Peyer's patch (tissue), 4 donors: ENCODE measurements around the gene ZNF841. TPM values are rescaled to one million over a fixed set of nuclear protein-coding genes. Genes with fewer than 3 reads are reported as not detected.
"Not testable (repeated sequence)": the region's sequence is repeated elsewhere in the genome, so short reads cannot be mapped to it uniquely, and the experiment has no call there.

ENCODE experiments used
- DNase-seq, 3 donors: peaks; one replicate each; pipeline ENCODE4 v3.0.0-alpha.2; 2017 to 2019
- H3K27ac ChIP-seq, 4 donors: fragments of 200-600 bp; sonication (generic); one replicate each; pipeline ENCODE4 v1.5.1; 2016 to 2019
- H3K27me3 ChIP-seq, 2 donors: fragments of 200-600 bp; sonication (generic); one replicate each; pipeline ENCODE4 v1.5.1; 2019
- H3K36me3 ChIP-seq, 3 donors: fragments of 200-600 bp; sonication (generic); one replicate each; pipeline ENCODE4 v1.5.1; 2016 to 2019
- H3K4me1 ChIP-seq, 4 donors: fragments of 200-600 bp; sonication (generic); one replicate each; pipeline ENCODE4 v1.5.1; 2016 to 2019
- H3K4me3 ChIP-seq, 4 donors: fragments of 200-600 bp; sonication (generic); 1 replicate in 3 of 4; 2 replicates in 1 of 4; pipeline ENCODE4 v1.5.1; 2016 to 2019; ENCODE audit warnings: mild to moderate bottlenecking in 1 of 4
- H3K9me3 ChIP-seq, 4 donors: fragments of 200-600 bp; sonication (generic); one replicate each; pipeline ENCODE4 v1.5.1; 2016 to 2019; ENCODE audit warnings: mild to moderate bottlenecking in 1 of 4
- POLR2A ChIP-seq, 2 donors: fragments of 450-650 bp; IDR thresholded peaks; one replicate each; pipeline ENCODE4 v1.5.1; 2017; ENCODE audit warnings: antibody characterized with exemption in 2 of 2, mild to moderate bottlenecking in 2 of 2, moderate library complexity in 2 of 2
- small RNA-seq, 2 donors: library from RNA; depleted of rRNA; stranded (forward); fragments of <200 nt; gene quantifications; one replicate each; pipeline ENCODE3, GENCODE V24; 2016
- total RNA-seq, 4 donors: library from RNA; depleted of rRNA; stranded (reverse); fragments of >200 nt; gene quantifications; one replicate each; pipeline ENCODE4 v1.1.0, GENCODE V29; 2016
- TF ChIP-seq, protein P1 (sequence below), 6 experiments: fragments of 450-650 bp in 4 of 6; fragments of 200-600 bp in 2 of 6; sonication (generic) in 1 of 6; IDR thresholded peaks; one replicate each; pipeline ENCODE4 v1.5.1; 2017 to 2019; ENCODE audit warnings: antibody characterized with exemption in 6 of 6, mild to moderate bottlenecking in 3 of 6, moderate library complexity in 1 of 6

The ZNF841 gene
- total RNA-seq, 4 donors from 2014 or later: 18.4 to 56.9 (median 24.5) TPM

GRCh38 chr19:52028780-52029123 is 66.8 kb downstream of the ZNF841 start:
- Histone ChIP-seq H3K4me1 (peaks cover 0 to 8% (median 2%) of the 10 kb centered on the region in 4 donors), H3K27ac (peak overlapping the region; percentile 86 to 90 (median 87)), H3K27me3 (no peaks in the 10 kb centered on the region), H3K9me3 (peaks cover 0 to 66% (median 9%) of the 10 kb centered on the region in 4 donors), H3K36me3 (peaks cover 0 to 33% (median 0%) of the 10 kb centered on the region in 3 donors), H3K4me3 (peak overlapping the region; percentile 69 to 91 (median 82))
- TF ChIP-seq, protein P1, sequence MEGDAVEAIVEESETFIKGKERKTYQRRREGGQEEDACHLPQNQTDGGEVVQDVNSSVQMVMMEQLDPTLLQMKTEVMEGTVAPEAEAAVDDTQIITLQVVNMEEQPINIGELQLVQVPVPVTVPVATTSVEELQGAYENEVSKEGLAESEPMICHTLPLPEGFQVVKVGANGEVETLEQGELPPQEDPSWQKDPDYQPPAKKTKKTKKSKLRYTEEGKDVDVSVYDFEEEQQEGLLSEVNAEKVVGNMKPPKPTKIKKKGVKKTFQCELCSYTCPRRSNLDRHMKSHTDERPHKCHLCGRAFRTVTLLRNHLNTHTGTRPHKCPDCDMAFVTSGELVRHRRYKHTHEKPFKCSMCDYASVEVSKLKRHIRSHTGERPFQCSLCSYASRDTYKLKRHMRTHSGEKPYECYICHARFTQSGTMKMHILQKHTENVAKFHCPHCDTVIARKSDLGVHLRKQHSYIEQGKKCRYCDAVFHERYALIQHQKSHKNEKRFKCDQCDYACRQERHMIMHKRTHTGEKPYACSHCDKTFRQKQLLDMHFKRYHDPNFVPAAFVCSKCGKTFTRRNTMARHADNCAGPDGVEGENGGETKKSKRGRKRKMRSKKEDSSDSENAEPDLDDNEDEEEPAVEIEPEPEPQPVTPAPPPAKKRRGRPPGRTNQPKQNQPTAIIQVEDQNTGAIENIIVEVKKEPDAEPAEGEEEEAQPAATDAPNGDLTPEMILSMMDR (IDR thresholded peaks at IDR 0.05): no peak
- TF ChIP-seq POLR2A (IDR thresholded peaks at IDR 0.05): no peak
- DNase-seq: no peak

DNA sequence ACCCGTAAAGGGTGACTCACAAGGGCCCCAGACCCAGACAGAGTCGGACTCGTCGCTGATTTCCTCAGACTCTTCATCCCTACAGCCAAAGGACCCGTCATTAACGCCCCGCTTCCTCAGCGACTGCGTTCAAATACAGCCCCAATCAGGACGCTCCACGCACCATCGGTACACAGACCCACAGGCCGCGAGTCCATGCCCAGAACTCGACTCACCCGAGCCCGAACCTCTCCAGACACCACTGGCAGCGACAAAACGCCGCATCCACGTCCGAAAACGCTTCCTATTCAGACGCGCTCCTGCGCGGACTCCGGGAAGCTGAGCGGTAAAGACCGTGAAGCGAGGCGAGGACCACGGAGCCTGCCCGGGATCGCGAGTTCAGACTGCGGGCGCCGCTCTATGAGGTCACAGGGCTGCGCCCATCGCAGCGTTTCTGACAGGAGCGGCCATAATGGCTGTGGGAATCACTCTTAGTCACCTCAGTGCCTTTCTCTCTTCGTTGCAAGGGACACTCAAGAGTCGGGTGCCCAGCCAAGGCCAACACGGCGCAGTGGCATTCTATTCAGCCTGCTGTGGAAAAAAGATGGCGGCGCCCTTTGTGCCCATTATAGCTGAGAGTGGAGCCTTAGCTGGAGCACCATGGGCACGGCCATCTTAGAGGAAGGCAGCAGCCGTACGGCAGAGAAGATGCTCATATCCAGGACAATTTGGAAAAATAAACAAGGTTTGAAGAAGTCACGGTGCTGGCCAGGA is 67.4 kb downstream of the ZNF841 start, which contains the start of gene ZNF614:
TSS of gene ZNF614 (minus strand) at position 353 of the 753 bp plus-strand sequence. CDS start 2,634 bp downstream, outside the sequence.
- Histone ChIP-seq H3K9me3 (peaks cover 0 to 66% (median 7%) of the 10 kb centered on the region in 4 donors), H3K4me1 (peaks cover 0 to 8% (median 2%) of the 10 kb centered on the region in 4 donors), H3K4me3 (peak within 1 kb of the TSS; percentile 69 to 91 (median 82)), H3K36me3 (peaks cover 0 to 33% (median 4%) of the 10 kb centered on the region in 3 donors), H3K27ac (peak within 1 kb of the TSS; percentile 86 to 90 (median 87)), H3K27me3 (no peaks in the 10 kb centered on the region)
- peak; percentile 41 to 48 for TF ChIP-seq POLR2A (IDR thresholded peaks at IDR 0.05)
- TF ChIP-seq, protein P1 (IDR thresholded peaks at IDR 0.05): no peak
- DNase-seq: peak; percentile 84 to 94 (median 90)

DNA sequence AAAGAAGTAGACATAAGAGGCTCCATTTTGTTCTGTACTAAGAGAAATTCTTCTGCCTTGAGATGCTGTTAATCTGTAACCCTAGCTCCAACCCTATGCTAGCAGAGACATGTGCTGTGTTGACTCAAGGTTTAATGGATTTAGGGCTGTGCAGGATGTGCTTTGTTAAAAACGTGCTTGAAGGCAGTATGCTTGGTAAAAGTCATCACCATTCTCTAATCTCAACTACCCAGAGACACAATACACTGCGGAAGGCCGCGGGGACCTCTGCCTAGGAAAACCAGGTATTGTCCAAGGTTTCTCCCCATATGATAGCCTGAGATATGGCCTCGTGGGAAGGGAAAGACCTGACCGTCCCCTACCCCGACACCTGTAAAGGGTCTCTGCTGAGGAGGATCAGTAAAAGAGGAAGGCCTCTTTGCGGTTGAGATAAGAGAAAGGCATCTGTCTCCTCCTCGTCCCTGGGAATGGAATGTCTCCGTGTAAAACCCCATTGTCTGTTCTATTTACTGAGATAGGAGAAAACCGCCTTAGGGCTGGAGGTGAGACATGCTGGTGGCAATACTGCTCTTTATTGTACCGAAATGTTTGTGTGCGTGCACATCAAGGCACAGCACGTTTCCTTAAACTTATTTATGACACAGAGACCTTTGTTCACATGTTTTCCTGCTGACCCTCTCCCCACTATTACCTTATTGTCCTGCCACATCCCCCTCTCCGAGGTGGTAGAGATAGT is 69.1 kb downstream of the ZNF841 start:
- H3K27ac ChIP-seq, DNase-seq, H3K4me3 ChIP-seq, H3K4me1 ChIP-seq, H3K27me3 ChIP-seq: not testable (repeated sequence)
- H3K36me3 ChIP-seq: peaks cover 0 to 50% (median 4%) of the 10 kb centered on the region in 3 donors
- H3K9me3 ChIP-seq: peaks cover 0 to 63% (median 10%) of the 10 kb centered on the region in 4 donors

- H3K27ac ChIP-seq, H3K4me1 ChIP-seq, DNase-seq, H3K4me3 ChIP-seq, H3K27me3 ChIP-seq: not testable (repeated sequence)
- H3K36me3 ChIP-seq: peaks cover 0 to 70% (median 4%) of the 10 kb centered on the region in 3 donors
- peaks cover 0 to 64% (median 23%) of the 10 kb centered on the region in 4 donors for H3K9me3 ChIP-seq
These were observed 71.1 kb downstream of the ZNF841 start for GRCh38 chr19:52024478-52024877.

DNA sequence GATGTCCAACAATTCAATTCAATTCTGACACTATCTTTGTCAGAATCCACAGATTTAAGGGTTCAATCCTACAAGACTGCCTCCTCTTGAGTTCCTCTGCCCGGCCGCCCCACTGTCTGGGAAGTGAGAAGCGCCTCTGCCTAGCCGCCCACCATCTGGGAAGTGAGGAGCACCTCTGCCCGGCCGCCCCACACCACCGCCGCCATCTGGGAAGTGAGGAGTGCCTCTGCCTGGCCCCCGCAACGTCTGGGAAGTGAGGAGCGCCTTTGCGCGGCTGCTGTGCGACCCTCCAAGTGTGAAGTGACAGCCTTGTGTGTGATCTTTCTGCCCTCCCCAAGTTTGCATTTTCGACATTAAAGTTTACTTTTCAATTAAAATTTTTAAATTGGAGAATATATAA is 73.4 kb downstream of the ZNF841 start:
- Histone ChIP-seq H3K36me3 (peaks cover 0 to 93% (median 9%) of the 10 kb centered on the region in 3 donors), H3K27ac (no peak overlapping the region), H3K4me1 (peaks cover 0 to 2% (median 0%) of the 10 kb centered on the region in 4 donors), H3K4me3 (no peak overlapping the region), H3K9me3 (peaks cover 0 to 87% (median 28%) of the 10 kb centered on the region in 4 donors), H3K27me3 (no peaks in the 10 kb centered on the region)
- DNase-seq: no peak
- TF ChIP-seq, protein P1 (IDR thresholded peaks at IDR 0.05): no peak
- TF ChIP-seq POLR2A (IDR thresholded peaks at IDR 0.05): no peak

GRCh38 chr19:52020506-52020905 is 75.1 kb downstream of the ZNF841 start:
- Histone ChIP-seq H3K9me3 (peaks cover 0 to 95% (median 29%) of the 10 kb centered on the region in 4 donors), H3K4me1 (no peaks in the 10 kb centered on the region), H3K36me3 (peaks cover 8 to 100% (median 18%) of the 10 kb centered on the region in 3 donors), H3K27me3 (no peaks in the 10 kb centered on the region), H3K27ac (no peak overlapping the region), H3K4me3 (no peak overlapping the region)
- TF ChIP-seq POLR2A (IDR thresholded peaks at IDR 0.05): no peak
- TF ChIP-seq, protein P1 (IDR thresholded peaks at IDR 0.05): no peak
- no peak for DNase-seq

Small RNAs within 50 kb of the gene (small RNA-seq; reads per million reads assigned to genes)
- gene RPL37P23: 0 reads per million in 2 donors

Other genes with a start within 250 kb of the ZNF841 start
- 10 to 100 TPM; 10.7 to 66.8 (median 26.1) TPM for gene ZNF577, start 207.8 kb downstream of the ZNF841 start, total RNA-seq
- gene ZNF649, start 190.7 kb downstream of the ZNF841 start, total RNA-seq: 10 to 100 TPM in 1 of 4 donors, 1 to 10 TPM in 3; 3.5 to 12.4 (median 9.4) TPM
- gene ZNF613, start 168.3 kb downstream of the ZNF841 start, total RNA-seq: 1 to 10 TPM; 2.4 to 9.8 (median 6.0) TPM
- gene ZNF350, start 108.9 kb downstream of the ZNF841 start, total RNA-seq: 10 to 100 TPM; 10.3 to 48.7 (median 17.8) TPM
- gene ZNF615, start 87.6 kb downstream of the ZNF841 start, total RNA-seq: 10 to 100 TPM in 3 of 4 donors, 1 to 10 TPM in 1; 6.5 to 14.0 (median 10.0) TPM
- gene ZNF614, start 67.4 kb downstream of the ZNF841 start, total RNA-seq: 1 to 10 TPM; 2.5 to 5.1 (median 3.6) TPM
- gene ZNF432, start 46.9 kb downstream of the ZNF841 start, total RNA-seq: 10 to 100 TPM in 3 of 4 donors, 1 to 10 TPM in 1; 5.8 to 19.0 (median 12.0) TPM
- gene ZNF616, start 44.2 kb upstream of the ZNF841 start, total RNA-seq: 1 to 10 TPM; 4.9 to 9.9 (median 5.3) TPM
- gene ZNF836, start 75.9 kb upstream of the ZNF841 start, total RNA-seq: 10 to 100 TPM in 1 of 4 donors, 1 to 10 TPM in 3; 7.0 to 11.9 (median 9.2) TPM
- gene PPP2R1A, start 94.3 kb upstream of the ZNF841 start, total RNA-seq: 100 to 1,000 TPM; 198 to 284 (median 234) TPM
- 10 to 100 TPM in 1 of 4 donors, 1 to 10 TPM in 3; 4.0 to 15.7 (median 7.0) TPM for gene ZNF766, start 173.8 kb upstream of the ZNF841 start, total RNA-seq
- 10 to 100 TPM in 3 of 4 donors, 1 to 10 TPM in 1; 6.0 to 19.8 (median 12.5) TPM for gene ZNF480, start 201.4 kb upstream of the ZNF841 start, total RNA-seq
- gene ZNF610, start 240.5 kb upstream of the ZNF841 start, total RNA-seq: 1 to 10 TPM in 2 of 4 donors, under 1 TPM in 1, not detected in 1; 0.85 to 2.3 (median 1.6) TPM